ENCODE measurements around the gene DIAPH3. TPM values are rescaled to one million over a fixed set of nuclear protein-coding genes. Genes with fewer than 3 reads are reported as not detected.

DIAPH3 gene
- total RNA-seq, 4 donors from 2014 or later = 1.4 to 13.2 (median 2.6) TPM

GRCh38 chr13:59746291-59746962, 417.3 kb downstream of the DIAPH3 start:
- TF ChIP-seq POLR2A (IDR thresholded peaks at IDR 0.05) = no peak
- TF ChIP-seq CTCF (IDR thresholded peaks at IDR 0.05) = no peak
- Histone ChIP-seq H3K9me3 (no peaks in the 10 kb centered on the region), H3K4me1 (no peaks in the 10 kb centered on the region), H3K4me3 (no peak overlapping the region), H3K27ac (no peak overlapping the region), H3K36me3 (no peaks in the 10 kb centered on the region), H3K27me3 (no peaks in the 10 kb centered on the region)
- no peak for DNase-seq

- Histone ChIP-seq H3K4me3 (no peak overlapping the region), H3K27ac (no peak overlapping the region), H3K27me3 (no peaks in the 10 kb centered on the region), H3K9me3 (no peaks in the 10 kb centered on the region), H3K4me1 (no peaks in the 10 kb centered on the region), H3K36me3 (no peaks in the 10 kb centered on the region)
- DNase-seq = no peak
- no peak for TF ChIP-seq POLR2A (IDR thresholded peaks at IDR 0.05)
- no peak for TF ChIP-seq CTCF (IDR thresholded peaks at IDR 0.05)
Measured at GRCh38 chr13:59745392-59745788, 418.3 kb downstream of the DIAPH3 start.

GRCh38 chr13:59744747-59745391, 418.9 kb downstream of the DIAPH3 start:
- DNase-seq = no peak
- H3K9me3 ChIP-seq = no peaks in the 10 kb centered on the region
- no peaks in the 10 kb centered on the region for H3K36me3 ChIP-seq
- H3K27me3 ChIP-seq = no peaks in the 10 kb centered on the region
- TF ChIP-seq CTCF (IDR thresholded peaks at IDR 0.05) (no peak), POLR2A (IDR thresholded peaks at IDR 0.05) (no peak)
- no peak overlapping the region for H3K4me3 ChIP-seq
- no peaks in the 10 kb centered on the region for H3K4me1 ChIP-seq
- no peak overlapping the region for H3K27ac ChIP-seq

- Histone ChIP-seq H3K4me3 (no peak overlapping the region), H3K9me3 (no peaks in the 10 kb centered on the region), H3K36me3 (no peaks in the 10 kb centered on the region), H3K27me3 (no peaks in the 10 kb centered on the region), H3K27ac (no peak overlapping the region), H3K4me1 (no peaks in the 10 kb centered on the region)
- TF ChIP-seq POLR2A (IDR thresholded peaks at IDR 0.05) (no peak), CTCF (IDR thresholded peaks at IDR 0.05) (no peak)
- DNase-seq = no peak
Measured at GRCh38 chr13:59743195-59743594, 420.5 kb downstream of the DIAPH3 start.

DNA sequence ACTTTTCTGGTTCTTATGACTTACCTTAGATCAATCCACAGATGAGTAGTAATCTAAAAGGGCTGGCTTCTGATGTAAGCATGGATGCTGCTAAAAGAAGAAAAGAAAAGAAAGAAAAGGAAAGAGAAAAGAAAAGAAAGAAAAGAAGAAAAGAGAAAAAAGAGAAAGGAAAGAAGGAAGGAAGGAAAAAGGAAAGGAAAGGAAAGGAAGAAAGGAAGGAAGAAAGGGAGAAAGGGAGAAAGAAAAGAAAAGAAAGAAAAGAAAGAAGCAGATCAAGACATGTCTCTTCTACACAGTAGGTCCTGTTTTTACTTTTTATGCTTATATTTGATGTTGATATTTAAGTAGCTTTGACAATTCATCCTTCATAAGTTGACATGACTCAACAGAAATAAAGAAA, 421.3 kb downstream of the DIAPH3 start:
- no peaks in the 10 kb centered on the region for H3K36me3 ChIP-seq
- H3K27me3 ChIP-seq = no peaks in the 10 kb centered on the region
- no peak overlapping the region for H3K27ac ChIP-seq
- H3K9me3 ChIP-seq = no peaks in the 10 kb centered on the region
- TF ChIP-seq CTCF (IDR thresholded peaks at IDR 0.05) = no peak
- TF ChIP-seq POLR2A (IDR thresholded peaks at IDR 0.05) = no peak
- no peak overlapping the region for H3K4me3 ChIP-seq
- DNase-seq = no peak
- H3K4me1 ChIP-seq = no peaks in the 10 kb centered on the region
